Measurements from ENCODE around the gene TSR1.

The TSR1 gene

DNA sequence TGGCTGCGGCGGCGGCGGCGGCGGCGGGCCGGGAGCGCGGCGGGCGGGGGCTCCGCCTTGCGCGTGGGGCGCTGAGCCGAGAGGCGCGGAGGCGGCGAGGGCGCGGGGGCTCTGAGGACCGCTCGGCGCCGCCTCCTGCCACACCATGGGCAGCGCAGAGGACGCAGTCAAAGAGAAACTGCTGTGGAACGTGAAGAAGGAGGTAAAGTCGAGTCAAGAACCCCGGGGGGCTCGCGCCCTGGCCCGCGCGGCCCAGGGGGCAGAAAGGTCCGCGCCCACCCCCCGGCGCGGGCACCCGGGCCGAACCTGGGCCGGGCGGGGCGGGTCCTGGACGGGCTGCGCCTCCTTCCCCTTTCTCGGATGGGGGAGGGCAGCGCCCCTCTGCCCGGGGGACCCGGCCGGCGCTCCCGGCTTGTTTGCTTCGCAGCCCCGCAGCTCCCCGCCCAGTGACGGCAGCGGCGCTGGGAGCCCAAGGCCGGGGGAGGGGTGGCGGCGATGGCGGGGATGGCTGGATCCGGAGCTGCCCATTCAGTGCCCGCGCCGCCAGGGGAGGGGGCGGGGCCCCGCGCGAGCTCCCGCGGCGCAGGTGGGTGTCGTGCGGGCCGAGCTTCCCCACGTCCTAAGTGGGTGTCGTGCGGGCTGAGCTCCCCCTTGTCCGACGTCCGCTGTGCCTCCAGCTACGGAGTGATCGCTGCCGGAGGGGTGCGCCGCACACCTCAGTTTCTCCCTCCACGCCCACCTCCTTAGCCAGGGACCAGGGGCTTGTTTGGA is 1.5 kb upstream of the TSR1 start:
- ChIA-PET CTCF (interaction anchor here (0.8 to 5.6 kb wide), 11 partner anchors 8 to 78 kb away, joined by 3 to 28 read pairs (median 6); no protein-coding TSS in a partner anchor), POLR2A (interaction anchor here (1.1 to 1.8 kb wide), 3 partner anchors 10 to 78 kb away, joined by 3 to 6 read pairs (median 3); partner anchors contain the start of genes SMG6 and SRR)
- H3K4me3 ChIP-seq (ENCODE audit: low read depth, low read length) = peak overlapping the region; percentile 93
- TF ChIP-seq, protein P1, sequence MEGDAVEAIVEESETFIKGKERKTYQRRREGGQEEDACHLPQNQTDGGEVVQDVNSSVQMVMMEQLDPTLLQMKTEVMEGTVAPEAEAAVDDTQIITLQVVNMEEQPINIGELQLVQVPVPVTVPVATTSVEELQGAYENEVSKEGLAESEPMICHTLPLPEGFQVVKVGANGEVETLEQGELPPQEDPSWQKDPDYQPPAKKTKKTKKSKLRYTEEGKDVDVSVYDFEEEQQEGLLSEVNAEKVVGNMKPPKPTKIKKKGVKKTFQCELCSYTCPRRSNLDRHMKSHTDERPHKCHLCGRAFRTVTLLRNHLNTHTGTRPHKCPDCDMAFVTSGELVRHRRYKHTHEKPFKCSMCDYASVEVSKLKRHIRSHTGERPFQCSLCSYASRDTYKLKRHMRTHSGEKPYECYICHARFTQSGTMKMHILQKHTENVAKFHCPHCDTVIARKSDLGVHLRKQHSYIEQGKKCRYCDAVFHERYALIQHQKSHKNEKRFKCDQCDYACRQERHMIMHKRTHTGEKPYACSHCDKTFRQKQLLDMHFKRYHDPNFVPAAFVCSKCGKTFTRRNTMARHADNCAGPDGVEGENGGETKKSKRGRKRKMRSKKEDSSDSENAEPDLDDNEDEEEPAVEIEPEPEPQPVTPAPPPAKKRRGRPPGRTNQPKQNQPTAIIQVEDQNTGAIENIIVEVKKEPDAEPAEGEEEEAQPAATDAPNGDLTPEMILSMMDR (IDR thresholded peaks at IDR 0.05; ENCODE audit: insufficient read depth, low read length, missing control alignments) = no peak
- no peak for DNase-seq (ENCODE audit: low read depth, low spot score)

DNA sequence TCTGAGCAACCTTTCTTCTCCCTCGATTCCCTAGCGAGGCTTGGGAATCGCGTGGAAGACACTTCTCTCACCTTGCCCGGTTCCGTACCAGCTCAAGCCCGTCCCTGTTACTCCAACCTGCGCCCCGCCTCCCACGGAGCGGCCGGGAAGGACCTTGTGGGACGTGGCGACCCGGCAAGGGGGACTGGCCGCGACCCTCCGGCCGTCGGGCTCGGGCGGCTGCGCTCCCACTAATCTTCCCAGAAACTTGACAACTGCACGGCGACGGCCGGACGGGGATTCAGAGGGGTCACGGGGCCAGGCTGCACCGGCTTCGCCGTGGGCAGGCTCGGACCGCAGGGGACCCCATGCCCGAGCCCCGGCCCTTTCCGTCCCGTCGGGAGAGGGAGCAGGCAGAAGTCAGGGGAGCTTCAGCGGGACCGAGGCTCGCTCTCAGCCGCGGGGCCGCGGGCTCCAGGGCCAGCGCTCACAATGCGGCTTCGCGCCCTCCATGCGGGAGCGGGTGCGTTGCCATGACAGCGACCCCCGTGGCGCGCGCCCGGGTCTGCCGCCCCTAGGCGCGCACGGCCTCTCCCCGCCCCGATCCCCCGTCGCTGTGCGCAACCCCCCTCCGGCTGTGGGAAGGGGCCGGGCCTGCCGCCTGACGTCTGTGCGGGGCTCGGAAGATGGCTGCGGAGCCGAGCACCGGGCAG is 741 bp upstream of the TSR1 start, which contains the start of gene SGSM2:
Gene SGSM2, plus strand, starts transcription at position 650 of the 692 bp plus-strand sequence. CDS start 188 bp downstream, outside the sequence.
- ChIA-PET CTCF (interaction anchor here (0.7 to 5.6 kb wide), 18 partner anchors 9 to 297 kb away, joined by 3 to 28 read pairs (median 5); no protein-coding TSS in a partner anchor), POLR2A (interaction anchor here (1.1 to 1.8 kb wide), 8 partner anchors 11 to 79 kb away, joined by 3 to 7 read pairs (median 4); partner anchors contain the start of genes SMG6 and SRR)
- no peak for DNase-seq (ENCODE audit: low read depth, low spot score)

GRCh38 chr17:2335726-2336214 is 487 bp downstream of the TSR1 start:
- POLR2A ChIA-PET = interaction anchor here (0.7 to 1.6 kb wide), 8 partner anchors 12 to 80 kb away, joined by 3 to 7 read pairs (median 4); partner anchors contain the start of genes SMG6 and SRR
- H3K4me3 ChIP-seq (ENCODE audit: low read depth, low read length) = peak overlapping the region; percentile 93
- DNase-seq (ENCODE audit: low read depth, low spot score) = no peak
- CTCF ChIA-PET = interaction anchor here (0.7 to 5.6 kb wide), 16 partner anchors 8 to 283 kb away, joined by 3 to 28 read pairs (median 5); no protein-coding TSS in a partner anchor
- TF ChIP-seq, protein P1 (IDR thresholded peaks at IDR 0.05; ENCODE audit: insufficient read depth, low read length, missing control alignments) = no peak

More for the DNA sequence above, 741 bp upstream of the TSR1 start, which contains the start of gene SGSM2:
- peak within 1 kb of the TSS; percentile 93 for H3K4me3 ChIP-seq (ENCODE audit: low read depth, low read length)
- TF ChIP-seq, protein P1 (IDR thresholded peaks at IDR 0.05; ENCODE audit: insufficient read depth, low read length, missing control alignments) = no peak

GRCh38 chr17:2331303-2331702 is 5.0 kb downstream of the TSR1 start:
- ChIA-PET CTCF (interaction anchor here (0.7 to 1.8 kb wide), 5 partner anchors 8 to 85 kb away, joined by 3 to 5 read pairs (median 3); no protein-coding TSS in a partner anchor), POLR2A (no interaction called here)
- TF ChIP-seq, protein P1 (IDR thresholded peaks at IDR 0.05; ENCODE audit: insufficient read depth, low read length, missing control alignments) = no peak
- DNase-seq (ENCODE audit: low read depth, low spot score) = no peak
- no peak overlapping the region for H3K4me3 ChIP-seq (ENCODE audit: low read depth, low read length)

DNA sequence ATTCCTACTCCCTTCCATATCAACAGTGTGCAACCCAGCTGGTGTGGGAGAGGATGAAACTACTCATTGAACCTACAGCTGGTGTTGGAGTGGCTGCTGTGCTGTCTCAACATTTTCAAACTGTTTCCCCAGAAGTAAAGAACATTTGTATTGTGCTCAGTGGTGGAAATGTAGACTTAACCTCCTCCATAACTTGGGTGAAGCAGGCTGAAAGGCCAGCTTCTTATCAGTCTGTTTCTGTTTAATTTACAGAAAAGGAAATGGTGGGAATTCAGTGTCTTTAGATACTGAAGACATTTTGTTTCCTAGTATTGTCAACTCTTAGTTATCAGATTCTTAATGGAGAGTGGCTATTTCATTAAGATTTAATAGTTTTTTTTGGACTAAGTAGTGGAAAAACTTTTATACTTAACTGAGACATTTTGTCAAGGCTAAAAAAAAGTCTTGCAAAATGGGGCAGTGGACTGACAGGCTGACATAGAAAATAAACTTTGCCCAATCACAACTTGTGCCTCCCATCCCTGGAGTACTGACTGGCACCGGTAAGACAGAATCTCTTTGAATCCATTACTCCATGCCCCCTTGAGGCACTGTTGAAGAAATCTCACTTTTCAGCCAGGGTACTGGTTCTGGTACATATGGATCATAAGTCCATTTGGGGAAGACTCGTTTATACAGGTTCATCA is 12.5 kb downstream of the TSR1 start:
- ChIA-PET POLR2A (no interaction called here), CTCF (interaction anchor here (1.1 to 1.5 kb wide), 2 partner anchors 9 to 29 kb away, joined by 4 to 5 read pairs; no protein-coding TSS in a partner anchor)
- H3K4me3 ChIP-seq (ENCODE audit: low read depth, low read length) = no peak overlapping the region
- DNase-seq (ENCODE audit: low read depth, low spot score) = no peak
- TF ChIP-seq, protein P1 (IDR thresholded peaks at IDR 0.05; ENCODE audit: insufficient read depth, low read length, missing control alignments) = no peak
